Measurements from ENCODE around the gene POM121C. TPM values are rescaled to one million over a fixed set of nuclear protein-coding genes. Genes with fewer than 3 reads are reported as not detected.
"Not testable (repeated sequence)": the region's sequence is repeated elsewhere in the genome, so short reads cannot be mapped to it uniquely, and the experiment has no call there.

The POM121C gene
- total RNA-seq, 1 donor from 2014 or later, result 63.9 TPM

DNA sequence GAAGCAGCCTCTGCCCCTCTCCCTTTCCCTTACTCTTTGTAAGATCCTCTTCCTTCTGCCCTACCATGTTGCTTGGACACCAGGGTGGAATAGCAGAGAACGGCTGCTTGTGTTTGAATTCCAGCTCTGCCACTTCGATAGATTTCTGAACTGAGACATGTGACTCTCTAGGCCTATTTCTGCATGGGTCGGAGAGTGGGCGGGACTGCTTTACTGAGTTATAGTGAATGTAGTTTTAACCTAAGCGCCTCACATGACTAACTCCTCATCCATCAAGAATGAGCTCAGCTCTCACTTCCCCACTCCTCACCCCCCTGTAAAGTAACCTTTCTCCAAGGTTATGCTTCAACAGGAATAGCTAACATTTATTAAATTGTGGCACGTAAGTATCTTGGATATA lies 71.9 kb downstream of the POM121C start:
- H3K4me3 Mint-ChIP-seq; H3K27ac Mint-ChIP-seq; intact Hi-C loops (cut with micrococcal nuclease); DNase-seq; H3K27me3 Mint-ChIP-seq; ATAC-seq (ENCODE audit: low read depth); H3K9me3 Mint-ChIP-seq; H3K4me1 Mint-ChIP-seq; CTCF ChIA-PET; POLR2A ChIA-PET: not testable (repeated sequence)
- H3K36me3 Mint-ChIP-seq (ENCODE audit: low read depth), result peaks cover 23% of the 10 kb centered on the region

DNA sequence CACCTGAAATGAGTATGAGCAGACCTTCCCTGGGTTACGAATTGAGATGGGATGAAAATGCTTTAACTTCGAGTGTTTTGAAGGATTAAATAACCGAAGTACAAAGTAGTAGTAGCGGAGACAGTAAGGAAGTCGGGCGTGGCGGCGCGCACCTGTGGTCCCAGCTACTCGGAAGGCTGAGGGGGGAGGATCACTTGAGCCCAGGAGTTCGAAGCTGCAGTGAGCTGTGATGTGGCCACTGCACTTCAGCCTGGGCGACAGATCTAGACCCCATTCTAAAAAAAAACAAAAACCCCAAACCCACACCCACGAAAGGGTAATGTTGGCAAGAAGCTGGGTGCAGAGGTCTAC lies 75.3 kb downstream of the POM121C start:
- peak; percentile 5 for ATAC-seq (ENCODE audit: low read depth)
- CTCF ChIA-PET, POLR2A ChIA-PET: not testable (repeated sequence)

DNA sequence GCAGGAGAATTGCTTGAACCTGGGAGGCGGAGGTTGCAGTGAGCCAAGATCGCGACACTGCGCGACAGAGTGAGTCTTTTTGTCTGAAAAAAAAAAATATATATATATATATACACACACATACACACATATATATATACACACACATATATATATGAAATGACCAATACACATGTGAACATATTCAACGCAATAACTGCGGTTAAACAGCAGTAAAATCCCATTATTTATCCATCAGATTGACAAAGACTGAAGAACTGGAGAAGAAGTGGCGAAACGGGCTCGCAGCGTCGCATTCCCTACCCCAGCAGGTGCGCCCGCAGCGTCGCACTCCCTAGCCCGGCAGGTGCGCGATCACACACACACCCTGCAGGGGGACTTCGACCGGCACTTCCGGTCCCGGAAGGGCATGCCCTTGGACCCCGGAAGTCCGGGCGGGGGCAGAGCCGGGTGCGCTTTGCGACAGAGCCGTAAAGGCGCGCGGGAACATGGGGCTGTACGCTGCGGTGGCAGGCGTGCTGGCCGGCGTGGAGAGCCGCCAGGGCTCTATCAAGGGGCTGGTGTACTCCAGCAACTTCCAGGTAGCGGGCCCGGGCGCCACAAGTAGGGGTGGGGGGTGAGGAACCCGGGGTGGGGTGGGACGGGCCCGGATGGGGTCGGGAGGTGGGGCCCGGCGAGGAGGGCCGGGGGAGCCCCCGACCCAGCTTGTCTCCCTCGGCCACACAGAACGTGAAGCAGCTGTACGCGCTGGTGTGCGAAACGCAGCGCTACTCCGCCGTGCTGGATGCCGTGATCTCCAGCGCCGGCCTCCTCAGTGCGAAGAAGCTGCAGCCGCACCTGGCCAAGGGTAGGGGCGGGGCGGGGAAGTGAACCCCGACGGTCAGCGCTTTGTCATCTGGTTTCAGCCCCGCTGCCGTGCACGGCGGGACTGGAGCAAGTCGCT lies 75.9 kb downstream of the POM121C start:
- H3K36me3 Mint-ChIP-seq (ENCODE audit: low read depth); intact Hi-C loops (cut with micrococcal nuclease); H3K9me3 Mint-ChIP-seq; H3K27ac Mint-ChIP-seq; H3K27me3 Mint-ChIP-seq; H3K4me1 Mint-ChIP-seq; CTCF ChIA-PET; DNase-seq: not testable (repeated sequence)
- peak; percentile 92 for ATAC-seq (ENCODE audit: low read depth)
- H3K4me3 Mint-ChIP-seq, result peak overlapping the region; percentile 46
- POLR2A ChIA-PET, result interaction anchor here (0.7 kb wide), 1 partner anchor 564 kb away, joined by 3 read pairs; no protein-coding TSS in a partner anchor

More for the DNA sequence above, 75.3 kb downstream of the POM121C start:
- H3K4me3 Mint-ChIP-seq; H3K4me1 Mint-ChIP-seq; DNase-seq; H3K36me3 Mint-ChIP-seq (ENCODE audit: low read depth); H3K27ac Mint-ChIP-seq; H3K27me3 Mint-ChIP-seq; H3K9me3 Mint-ChIP-seq; intact Hi-C loops (cut with micrococcal nuclease): not testable (repeated sequence)

DNA sequence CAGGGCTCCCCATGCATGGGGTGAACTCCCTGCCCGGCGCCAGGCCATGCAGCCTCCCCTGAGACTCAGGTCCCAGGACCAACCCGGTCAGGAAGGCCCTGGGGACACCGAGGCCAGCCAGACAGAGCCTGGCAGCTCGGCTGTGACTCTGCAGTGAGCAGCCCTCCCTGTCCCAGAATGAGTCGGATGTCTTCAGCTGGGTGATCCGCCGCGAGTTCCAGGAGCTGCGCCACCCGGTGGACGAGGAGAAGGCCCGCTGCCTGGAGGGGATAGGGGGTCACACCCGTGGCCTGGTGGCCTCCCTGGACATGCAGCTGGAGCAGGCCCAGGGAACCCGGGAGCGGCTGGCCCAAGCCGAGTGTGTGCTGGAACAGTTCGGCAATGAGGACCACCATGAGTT lies 81.4 kb downstream of the POM121C start:
- H3K36me3 Mint-ChIP-seq (ENCODE audit: low read depth); H3K27ac Mint-ChIP-seq; ATAC-seq (ENCODE audit: low read depth); H3K27me3 Mint-ChIP-seq; H3K4me1 Mint-ChIP-seq; POLR2A ChIA-PET; CTCF ChIA-PET; H3K4me3 Mint-ChIP-seq; intact Hi-C loops (cut with micrococcal nuclease); DNase-seq; H3K9me3 Mint-ChIP-seq: not testable (repeated sequence)

DNA sequence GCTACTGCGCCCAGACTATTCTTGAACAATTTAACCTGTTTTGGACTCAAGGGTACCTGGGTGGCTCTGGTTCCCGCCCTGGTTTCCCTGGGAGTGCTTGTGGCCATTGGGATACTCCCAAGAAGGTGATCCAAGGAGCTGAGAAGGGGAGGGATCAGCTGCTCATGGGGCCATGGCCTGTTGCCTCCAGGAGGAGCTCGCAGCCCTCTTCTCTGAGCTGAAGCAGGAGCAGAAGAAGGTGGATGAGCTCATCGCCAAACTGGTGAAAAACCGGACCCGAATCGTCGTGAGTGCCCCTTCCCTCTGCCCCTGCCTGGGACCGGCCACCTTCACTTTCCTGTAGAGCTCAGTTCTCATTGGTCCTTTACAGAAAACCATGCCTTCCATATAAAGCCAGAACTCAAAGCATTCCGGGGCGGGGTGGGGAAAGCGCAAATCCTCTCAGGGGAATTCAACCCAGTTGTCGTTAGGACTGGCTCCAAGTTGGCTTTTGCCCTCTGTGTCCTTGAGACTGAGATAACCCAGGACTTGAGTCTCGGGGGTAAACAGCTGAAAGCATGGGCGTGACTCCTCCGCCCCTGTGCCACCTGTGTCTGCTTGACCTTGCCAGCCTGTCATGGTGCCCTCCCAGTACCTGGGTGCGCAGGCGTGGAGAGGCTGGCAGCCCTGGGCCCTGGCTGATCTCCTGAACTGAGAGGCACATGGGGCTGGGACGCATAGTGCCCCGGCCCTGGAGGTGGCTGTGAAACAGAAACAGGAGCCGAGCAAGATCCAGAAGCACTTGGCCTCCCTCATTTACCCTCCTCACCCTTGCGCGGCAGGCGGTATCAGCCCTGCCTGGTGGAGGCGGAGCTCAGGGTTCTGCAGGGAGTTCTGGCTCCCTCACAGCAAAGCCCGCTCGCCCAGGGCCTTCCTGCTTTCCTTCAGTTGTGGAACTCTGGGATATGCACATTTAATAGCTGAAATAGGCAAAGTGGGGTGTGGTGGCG lies 82.3 kb downstream of the POM121C start:
- H3K27me3 Mint-ChIP-seq; H3K27ac Mint-ChIP-seq; ATAC-seq (ENCODE audit: low read depth); intact Hi-C loops (cut with micrococcal nuclease); H3K4me1 Mint-ChIP-seq; H3K36me3 Mint-ChIP-seq (ENCODE audit: low read depth); H3K4me3 Mint-ChIP-seq; DNase-seq; H3K9me3 Mint-ChIP-seq; POLR2A ChIA-PET; CTCF ChIA-PET: not testable (repeated sequence)

DNA sequence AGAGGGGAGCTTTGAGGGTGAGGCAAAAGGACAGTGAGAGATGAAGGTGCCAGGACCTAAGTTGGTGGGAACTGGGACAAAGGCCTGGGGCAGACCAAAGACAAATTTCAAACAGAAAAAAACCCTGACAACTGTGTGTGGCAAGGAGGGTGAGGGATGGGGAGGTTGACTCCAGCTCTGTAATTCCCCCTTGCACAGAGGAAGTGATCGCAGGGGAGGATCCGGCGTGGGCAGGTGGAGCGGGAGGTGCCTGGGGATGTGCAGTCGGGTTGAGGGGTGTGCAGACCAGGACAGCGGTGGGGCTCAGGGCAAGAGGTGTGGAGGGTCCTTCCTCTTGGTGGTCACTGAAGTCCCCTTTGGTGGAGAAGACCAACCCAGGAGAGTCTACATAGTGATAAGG lies 85.5 kb downstream of the POM121C start:
- DNase-seq; H3K27ac Mint-ChIP-seq; H3K4me3 Mint-ChIP-seq; ATAC-seq (ENCODE audit: low read depth); H3K27me3 Mint-ChIP-seq; intact Hi-C loops (cut with micrococcal nuclease); H3K36me3 Mint-ChIP-seq (ENCODE audit: low read depth); CTCF ChIA-PET; H3K9me3 Mint-ChIP-seq; H3K4me1 Mint-ChIP-seq; POLR2A ChIA-PET: not testable (repeated sequence)

DNA sequence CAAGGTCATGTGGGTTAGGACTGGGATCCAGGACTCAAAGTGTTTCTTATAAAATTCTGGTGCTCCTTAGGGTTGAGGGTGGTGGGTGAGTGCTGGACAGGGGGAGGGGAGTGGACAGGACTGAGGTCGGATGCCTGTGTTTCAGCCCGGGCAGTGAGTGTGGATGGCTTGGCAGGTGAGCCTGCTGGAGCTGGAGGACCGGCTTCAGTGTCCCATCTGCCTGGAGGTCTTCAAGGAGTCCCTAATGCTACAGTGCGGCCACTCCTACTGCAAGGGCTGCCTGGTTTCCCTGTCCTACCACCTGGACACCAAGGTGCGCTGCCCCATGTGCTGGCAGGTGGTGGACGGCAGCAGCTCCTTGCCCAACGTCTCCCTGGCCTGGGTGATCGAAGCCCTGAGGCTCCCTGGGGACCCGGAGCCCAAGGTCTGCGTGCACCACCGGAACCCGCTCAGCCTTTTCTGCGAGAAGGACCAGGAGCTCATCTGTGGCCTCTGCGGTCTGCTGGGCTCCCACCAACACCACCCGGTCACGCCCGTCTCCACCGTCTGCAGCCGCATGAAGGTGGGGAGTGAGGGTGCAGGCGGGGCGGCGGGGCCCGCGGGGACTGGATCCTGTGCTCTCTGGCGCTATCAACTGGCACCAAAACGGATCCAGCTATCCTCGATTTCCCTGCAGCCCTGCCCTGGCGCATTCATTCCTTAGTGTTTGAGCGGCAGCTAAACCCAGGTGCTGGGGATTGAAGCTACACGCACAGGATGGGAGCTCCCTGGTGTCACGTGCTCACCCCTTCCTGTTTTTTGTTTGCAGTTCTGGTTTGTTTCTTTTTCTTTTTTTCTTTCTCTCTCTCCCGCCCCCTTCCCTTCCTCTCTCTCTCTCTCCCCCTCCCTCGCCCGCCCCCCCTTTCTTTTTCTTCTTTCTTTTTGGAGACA lies 87.1 kb downstream of the POM121C start:
- H3K36me3 Mint-ChIP-seq (ENCODE audit: low read depth); DNase-seq; intact Hi-C loops (cut with micrococcal nuclease); H3K4me1 Mint-ChIP-seq; H3K27ac Mint-ChIP-seq; POLR2A ChIA-PET; H3K27me3 Mint-ChIP-seq; H3K4me3 Mint-ChIP-seq; CTCF ChIA-PET; H3K9me3 Mint-ChIP-seq: not testable (repeated sequence)
- ATAC-seq (ENCODE audit: low read depth), result peak; percentile 65

DNA sequence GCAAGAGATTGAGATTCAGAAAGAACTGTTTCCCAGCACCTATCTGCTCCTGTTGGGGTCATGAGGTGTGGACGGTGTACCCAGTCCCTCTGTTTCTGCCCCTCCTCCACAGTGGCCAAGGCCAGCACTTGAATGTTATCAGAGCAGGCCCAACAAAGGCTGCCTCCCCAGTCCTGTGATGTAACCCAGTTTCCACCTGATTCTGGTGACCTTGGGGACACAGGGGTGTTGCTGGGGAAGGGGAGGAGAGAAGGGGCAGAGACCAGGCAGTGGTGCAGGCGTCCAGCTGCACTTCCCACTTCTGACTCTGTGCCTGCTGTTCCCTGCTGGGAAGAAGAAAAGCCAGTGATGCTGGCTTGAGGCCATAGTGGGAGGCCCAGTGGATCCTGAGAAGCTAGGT lies 88.2 kb downstream of the POM121C start:
- H3K4me1 Mint-ChIP-seq; POLR2A ChIA-PET; intact Hi-C loops (cut with micrococcal nuclease); H3K27ac Mint-ChIP-seq; CTCF ChIA-PET; H3K9me3 Mint-ChIP-seq; H3K36me3 Mint-ChIP-seq (ENCODE audit: low read depth); ATAC-seq (ENCODE audit: low read depth); H3K4me3 Mint-ChIP-seq; H3K27me3 Mint-ChIP-seq; DNase-seq: not testable (repeated sequence)

DNA sequence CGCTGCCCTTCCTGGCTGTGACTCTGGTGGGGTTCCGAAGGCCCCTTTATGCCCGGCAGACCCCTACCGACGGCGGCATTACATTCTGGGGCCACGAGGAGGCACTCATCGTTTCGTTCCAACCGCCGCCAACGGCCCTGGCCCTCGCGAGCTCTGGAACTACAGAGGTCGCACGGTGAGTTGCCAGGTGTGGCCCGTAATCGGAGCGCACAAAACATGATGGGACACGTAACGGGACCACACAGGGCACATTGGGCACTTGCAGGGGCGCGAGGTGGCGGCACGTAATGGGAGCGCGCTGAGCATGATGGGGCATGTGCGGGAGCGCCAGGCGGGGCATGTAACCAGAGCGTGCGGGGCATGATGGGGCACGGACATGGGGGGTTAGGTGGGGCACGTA lies 90.8 kb downstream of the POM121C start, which contains the start of gene TRIM73:
Gene TRIM73 (plus strand): TSS at position 301 of the 400 bp plus-strand sequence. CDS start 3,305 bp downstream, outside the sequence.
- H3K27me3 Mint-ChIP-seq; DNase-seq; H3K9me3 Mint-ChIP-seq; ATAC-seq (ENCODE audit: low read depth); H3K27ac Mint-ChIP-seq; intact Hi-C loops (cut with micrococcal nuclease); H3K36me3 Mint-ChIP-seq (ENCODE audit: low read depth); POLR2A ChIA-PET; H3K4me1 Mint-ChIP-seq; H3K4me3 Mint-ChIP-seq; CTCF ChIA-PET: not testable (repeated sequence)

DNA sequence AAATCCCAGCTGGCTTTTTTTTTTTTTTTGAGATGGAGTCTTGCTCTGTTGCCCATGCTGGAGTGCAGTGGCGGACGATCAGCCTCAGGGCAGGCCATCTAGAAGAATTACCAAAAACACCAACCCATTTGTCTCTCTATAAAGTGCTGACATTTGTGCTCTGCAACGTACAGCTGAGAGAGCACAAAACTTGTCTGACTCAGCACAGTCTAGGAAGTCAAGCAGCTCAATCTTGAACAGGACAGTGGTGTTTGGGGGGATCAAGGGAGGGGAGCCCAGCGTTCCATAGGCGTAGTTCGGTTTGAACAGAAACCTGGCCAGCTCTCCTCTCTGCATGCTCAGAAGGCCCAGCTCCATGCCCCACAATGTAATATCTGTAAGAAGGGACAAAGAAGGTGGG lies 92.9 kb downstream of the POM121C start:
- CTCF ChIA-PET; H3K36me3 Mint-ChIP-seq (ENCODE audit: low read depth); POLR2A ChIA-PET; H3K4me1 Mint-ChIP-seq; intact Hi-C loops (cut with micrococcal nuclease); H3K27me3 Mint-ChIP-seq; H3K9me3 Mint-ChIP-seq; H3K4me3 Mint-ChIP-seq; H3K27ac Mint-ChIP-seq; DNase-seq; ATAC-seq (ENCODE audit: low read depth): not testable (repeated sequence)
